ENCODE data around the gene TPI1. TPM values are rescaled to one million over a fixed set of nuclear protein-coding genes. Genes with fewer than 3 reads are reported as not detected.

The TPI1 gene
- total RNA-seq: 799 and 1,433 TPM in 2 replicates

GRCh38 chr12:6867413-6868210 lies at the start of gene TPI1:
TSS of gene TPI1 (plus strand) at chr12:6867531. CDS start at chr12:6867567, 36 bp downstream.

DNA sequence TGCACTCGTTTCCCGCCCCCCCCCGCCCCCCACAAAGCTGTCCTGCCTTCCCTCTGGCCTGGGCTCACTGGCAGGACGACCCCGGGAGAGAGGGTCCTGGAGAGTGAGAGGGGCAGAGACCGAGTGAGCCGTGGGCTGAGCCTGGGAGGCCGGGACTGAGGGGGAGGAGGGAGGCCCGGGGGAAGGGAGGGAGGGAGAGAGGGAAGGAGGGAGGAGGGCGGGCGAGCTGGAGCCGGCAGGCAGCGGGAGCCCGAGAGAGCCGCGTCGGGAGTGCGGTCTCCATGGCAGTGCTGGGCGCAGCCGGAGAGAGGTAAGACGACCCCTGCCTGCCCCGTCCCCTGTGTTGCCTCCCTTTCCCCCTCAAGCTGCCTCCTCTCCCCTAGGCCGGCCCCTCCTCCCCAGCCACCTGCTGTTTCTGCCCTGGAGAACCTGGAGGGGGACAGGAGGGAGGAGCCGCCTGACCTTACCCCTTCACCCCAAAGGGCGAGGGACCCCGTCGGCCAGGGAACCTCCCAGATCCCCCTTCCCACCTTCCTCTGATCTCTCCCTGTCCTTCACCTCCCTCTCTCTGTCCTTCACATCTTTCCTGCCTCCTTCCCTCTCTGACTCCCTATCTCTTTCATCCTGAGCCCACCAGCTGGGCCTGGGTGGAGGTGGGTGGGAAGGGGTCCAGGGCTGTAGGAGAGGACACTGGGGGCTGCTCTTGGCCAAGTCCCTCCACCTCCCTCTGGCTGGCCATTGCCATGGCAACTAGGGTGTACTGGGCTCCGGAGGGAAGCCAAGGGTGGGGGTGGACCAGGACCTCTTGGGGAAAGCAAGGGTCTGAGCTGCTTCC lies 45.5 kb upstream of the TPI1 start, which contains the start of gene GPR162:
Gene GPR162, plus strand, starts transcription at position 231 of the 835 bp plus-strand sequence. CDS start 2,078 bp downstream, outside the sequence.

GRCh38 chr12:6827982-6828780 lies 39.1 kb upstream of the TPI1 start, which contains the start of gene P3H3:
TSS of gene P3H3 (plus strand) at chr12:6828407. CDS start at chr12:6828441, 34 bp downstream.

DNA sequence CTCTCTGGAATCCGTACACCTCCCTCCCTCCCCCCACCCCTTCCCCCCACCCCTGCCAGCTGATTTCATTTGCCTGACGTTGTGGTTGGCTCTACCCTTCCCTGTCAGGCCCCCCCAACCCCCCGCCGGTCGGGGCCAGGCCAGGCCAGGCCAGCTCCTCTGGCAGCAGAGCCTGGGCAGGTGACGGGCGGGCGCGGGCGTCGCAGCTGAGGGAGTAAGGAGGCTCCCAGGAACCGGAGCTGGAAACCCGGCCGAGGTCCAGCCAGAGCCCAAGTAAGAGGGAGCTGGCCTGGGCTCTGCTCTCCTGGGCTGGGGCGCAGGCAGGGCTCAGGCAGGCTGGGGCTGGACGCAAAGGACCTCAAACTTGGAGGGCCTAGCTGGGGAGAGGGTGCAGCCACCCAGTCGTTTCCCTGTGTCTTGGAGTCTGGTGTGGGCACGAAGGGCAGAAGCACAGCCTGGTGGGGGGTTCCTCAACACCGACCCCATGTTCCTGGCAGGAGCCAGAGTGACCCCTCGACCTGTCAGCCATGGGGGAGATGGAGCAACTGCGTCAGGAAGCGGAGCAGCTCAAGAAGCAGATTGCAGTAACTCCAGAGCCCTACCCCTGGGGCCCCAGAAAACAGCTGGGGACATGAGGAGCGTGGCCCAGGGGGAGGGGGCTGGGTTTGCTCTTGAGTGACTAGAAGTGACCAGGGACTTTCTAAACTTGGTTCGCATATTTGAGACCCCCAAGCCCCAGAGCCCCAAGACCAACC lies 26.4 kb upstream of the TPI1 start, which contains the start of gene GNB3:
Gene GNB3, plus strand, starts transcription at position 165 of the 755 bp plus-strand sequence. Its CDS starts 363 bp downstream, at position 528.

DNA sequence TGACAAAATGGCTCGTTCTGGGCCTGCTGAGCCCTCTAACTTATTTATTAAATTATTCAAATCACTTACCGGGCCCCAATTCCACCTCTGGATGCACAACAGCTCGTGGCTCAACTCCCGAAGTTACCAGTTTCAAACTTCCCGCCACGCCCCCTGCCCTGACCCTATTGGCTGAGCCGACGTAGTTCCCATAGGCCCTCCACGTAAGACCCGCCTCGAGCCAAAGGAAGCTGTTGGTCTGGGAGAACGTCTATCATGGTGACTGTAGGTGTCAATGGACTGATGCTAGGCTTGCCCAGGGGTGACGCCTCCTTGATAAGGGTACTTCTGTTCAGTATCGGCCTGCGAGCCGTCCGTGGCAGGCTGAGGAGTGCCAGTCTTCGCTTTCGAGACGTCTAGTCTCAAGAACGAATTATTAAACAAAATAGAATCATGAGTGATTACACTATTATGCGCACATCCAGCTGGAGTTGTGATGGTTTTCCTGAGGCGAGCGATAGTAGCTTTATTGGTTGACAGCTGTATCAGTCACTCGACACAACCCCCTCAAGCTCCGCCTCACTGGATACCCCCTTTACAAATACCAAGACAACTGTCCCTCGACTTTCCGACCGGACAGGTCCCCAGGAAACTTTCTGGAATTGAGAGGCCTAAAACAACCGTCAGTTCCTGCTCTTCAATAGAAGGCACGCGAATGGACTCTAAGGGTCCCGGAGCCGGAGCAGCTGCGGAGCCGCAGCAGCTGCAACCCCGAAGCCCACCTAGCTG lies 16.0 kb upstream of the TPI1 start, which contains the start of gene CDCA3:
Gene CDCA3, minus strand, starts transcription at position 134 of the 768 bp plus-strand sequence. CDS start 334 bp downstream, outside the sequence.

GRCh38 chr12:6851921-6852650 lies 15.2 kb upstream of the TPI1 start, which contains the start of gene USP5:
TSS of gene USP5 (plus strand) at chr12:6852150. CDS start at chr12:6852180, 30 bp downstream.

DNA sequence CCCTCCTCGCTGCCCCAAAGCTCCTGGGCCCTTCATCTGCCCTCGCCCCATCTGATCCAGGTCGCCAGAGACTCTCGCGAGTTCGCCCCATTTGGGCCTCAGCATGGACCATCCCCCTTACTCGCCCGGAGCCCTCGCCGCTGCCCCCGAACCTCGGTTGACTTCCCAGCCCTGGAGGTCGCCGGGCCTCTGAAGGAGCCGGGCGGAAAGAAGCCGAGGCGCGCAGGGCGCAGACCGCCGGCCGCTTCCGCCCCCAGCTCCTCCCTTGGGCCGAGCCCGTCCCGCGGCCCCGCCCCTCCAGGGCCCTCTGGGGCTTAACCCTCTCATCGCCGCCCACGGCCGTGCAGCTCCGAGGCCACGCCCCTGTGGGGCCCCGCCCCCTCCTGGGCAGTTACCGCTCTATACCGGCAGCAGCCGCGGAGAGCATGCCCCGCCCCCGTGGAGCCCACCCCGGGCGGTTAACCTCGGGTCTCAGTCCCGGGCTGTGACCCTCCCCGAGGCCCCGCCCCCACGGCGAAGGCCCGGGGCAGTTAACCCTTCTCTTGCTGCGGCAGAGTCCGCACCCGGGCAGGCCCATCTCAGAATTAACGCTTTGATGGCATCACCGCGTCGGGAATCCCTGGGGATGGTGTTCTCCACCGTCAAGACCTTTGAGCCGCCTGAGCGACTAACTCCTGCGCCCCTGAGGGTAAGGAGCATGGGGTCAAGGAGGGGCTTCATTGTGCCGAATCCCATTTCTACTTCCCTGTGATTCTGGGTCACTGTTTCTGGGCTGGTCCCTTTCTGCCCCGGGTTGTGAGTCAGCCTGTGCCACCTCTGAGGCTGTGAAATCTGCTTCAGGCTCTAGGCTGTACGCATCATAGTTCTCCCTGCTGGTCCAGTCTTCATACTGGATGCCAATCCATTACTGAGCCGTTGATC lies 6.0 kb downstream of the TPI1 start, which contains the start of gene SPSB2:
Gene SPSB2, minus strand, starts transcription at position 210 of the 921 bp plus-strand sequence. CDS start 402 bp downstream, outside the sequence.

GRCh38 chr12:6904280-6905276 lies 37.2 kb downstream of the TPI1 start, which contains the start of gene LRRC23:
TSS of gene LRRC23 (plus strand) at chr12:6904822. CDS start at chr12:6905634, 812 bp downstream.

GRCh38 chr12:6914246-6914946 lies 47.1 kb downstream of the TPI1 start, which contains the start of gene ENO2:
TSS of gene ENO2 (plus strand) at chr12:6914580. CDS start at chr12:6915833, 1,253 bp downstream.

Other genes starting within 250 kb of the TPI1 start
- gene LPAR5, start 231.6 kb upstream of the TPI1 start, total RNA-seq: 3.6 TPM in 1 of 2 replicates, not detected in the other
- gene ACRBP, start 220.1 kb upstream of the TPI1 start, total RNA-seq: 0.43 TPM in 1 of 2 replicates, not detected in the other
- gene ING4, start 204.4 kb upstream of the TPI1 start, total RNA-seq: 19.6 and 33.0 TPM in 2 replicates
- 23.9 and 24.4 TPM in 2 replicates for gene ZNF384, start 178.2 kb upstream of the TPI1 start, total RNA-seq
- 0.12 TPM in 1 of 2 replicates, not detected in the other for gene PIANP, start 166.7 kb upstream of the TPI1 start, total RNA-seq
- gene COPS7A, start 143.5 kb upstream of the TPI1 start, total RNA-seq: 83.1 and 88.8 TPM in 2 replicates
- gene MLF2, start 114.4 kb upstream of the TPI1 start, total RNA-seq: 178 and 186 TPM in 2 replicates
- gene PTMS, start 101.2 kb upstream of the TPI1 start, total RNA-seq: 212 and 239 TPM in 2 replicates
- gene LAG3, start 95.0 kb upstream of the TPI1 start, total RNA-seq: 0.43 TPM in 1 of 2 replicates, not detected in the other
- 0.35 and 0.60 TPM in 2 replicates for gene CD4, start 78.0 kb upstream of the TPI1 start, total RNA-seq
- gene GPR162, start 45.7 kb upstream of the TPI1 start, total RNA-seq: 3.7 and 5.6 TPM in 2 replicates
- gene P3H3, start 39.1 kb upstream of the TPI1 start, total RNA-seq: 43.3 and 62.4 TPM in 2 replicates
- 0.35 and 1.1 TPM in 2 replicates for gene GNB3, start 26.6 kb upstream of the TPI1 start, total RNA-seq
- gene CDCA3, start 16.2 kb upstream of the TPI1 start, total RNA-seq: 1.0 and 2.6 TPM in 2 replicates
- gene USP5, start 15.4 kb upstream of the TPI1 start, total RNA-seq: 39.8 and 51.8 TPM in 2 replicates
- gene SPSB2, start 5.8 kb downstream of the TPI1 start, total RNA-seq: 5.5 and 12.3 TPM in 2 replicates
- gene LRRC23, start 37.3 kb downstream of the TPI1 start, total RNA-seq: 6.3 and 14.0 TPM in 2 replicates
- gene ENO2, start 47.0 kb downstream of the TPI1 start, total RNA-seq: 11.0 and 11.9 TPM in 2 replicates
- gene ATN1, start 60.4 kb downstream of the TPI1 start, total RNA-seq: 19.6 and 24.9 TPM in 2 replicates
- gene RNU7-1, start 76.3 kb downstream of the TPI1 start, total RNA-seq: not detected in 2 replicates
- 344 and 451 TPM in 2 replicates for gene C12orf57, start 76.5 kb downstream of the TPI1 start, total RNA-seq
- gene PTPN6, start 83.8 kb downstream of the TPI1 start, total RNA-seq: not detected in 2 replicates
- 224 and 365 TPM in 2 replicates for gene PHB2, start 103.1 kb downstream of the TPI1 start, total RNA-seq
- gene EMG1, start 103.4 kb downstream of the TPI1 start, total RNA-seq: 28.3 and 32.0 TPM in 2 replicates
- gene LPCAT3, start 150.9 kb downstream of the TPI1 start, total RNA-seq: 33.8 and 35.5 TPM in 2 replicates
- gene C1S, start 193.2 kb downstream of the TPI1 start, total RNA-seq: 273 and 492 TPM in 2 replicates
- 586 and 850 TPM in 2 replicates for gene C1R, start 224.9 kb downstream of the TPI1 start, total RNA-seq
- gene C1RL, start 241.7 kb downstream of the TPI1 start, total RNA-seq: 47.3 and 68.0 TPM in 2 replicates